ENCODE data around the gene SLC38A8.

SLC38A8 gene

DNA sequence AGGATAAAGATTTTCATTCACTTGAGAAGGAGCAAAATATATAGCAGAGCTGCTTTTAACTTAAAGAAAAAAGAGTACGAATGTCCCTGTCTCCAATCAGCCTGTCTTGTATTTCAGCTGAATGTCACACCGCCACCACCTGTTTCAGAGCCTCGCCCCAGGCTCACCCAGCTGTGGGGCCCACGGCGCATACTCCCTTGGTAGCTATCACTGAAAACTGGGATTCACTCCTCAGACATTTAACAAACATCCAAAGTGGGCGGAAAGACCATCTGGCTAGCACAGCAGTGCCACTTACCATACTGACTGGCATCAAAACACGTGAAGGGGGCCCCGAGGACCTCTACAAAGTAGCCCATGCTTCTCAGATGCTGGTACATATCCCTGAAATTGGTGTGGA is 25.4 kb upstream of the SLC38A8 start:
- no peak for DNase-seq

DNA sequence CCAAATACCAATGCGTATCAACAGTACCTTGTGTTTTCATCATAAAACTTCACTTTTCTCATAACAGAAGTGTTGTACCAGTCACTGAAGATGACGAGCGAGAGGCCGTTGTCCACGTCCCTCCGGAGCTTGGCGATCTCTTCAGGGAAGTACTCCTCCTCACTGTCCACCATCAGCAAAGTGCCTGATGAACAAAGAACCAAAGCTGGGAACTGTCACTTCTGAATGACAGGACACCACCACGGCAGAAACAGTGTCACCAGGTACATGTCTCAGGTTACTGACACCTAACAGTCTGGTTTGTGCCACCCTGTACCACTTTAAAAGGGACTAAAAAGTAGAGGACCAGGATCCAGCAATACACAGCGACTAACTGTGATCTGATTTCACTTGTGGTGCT is 25.0 kb upstream of the SLC38A8 start:
- DNase-seq, result no peak

DNA sequence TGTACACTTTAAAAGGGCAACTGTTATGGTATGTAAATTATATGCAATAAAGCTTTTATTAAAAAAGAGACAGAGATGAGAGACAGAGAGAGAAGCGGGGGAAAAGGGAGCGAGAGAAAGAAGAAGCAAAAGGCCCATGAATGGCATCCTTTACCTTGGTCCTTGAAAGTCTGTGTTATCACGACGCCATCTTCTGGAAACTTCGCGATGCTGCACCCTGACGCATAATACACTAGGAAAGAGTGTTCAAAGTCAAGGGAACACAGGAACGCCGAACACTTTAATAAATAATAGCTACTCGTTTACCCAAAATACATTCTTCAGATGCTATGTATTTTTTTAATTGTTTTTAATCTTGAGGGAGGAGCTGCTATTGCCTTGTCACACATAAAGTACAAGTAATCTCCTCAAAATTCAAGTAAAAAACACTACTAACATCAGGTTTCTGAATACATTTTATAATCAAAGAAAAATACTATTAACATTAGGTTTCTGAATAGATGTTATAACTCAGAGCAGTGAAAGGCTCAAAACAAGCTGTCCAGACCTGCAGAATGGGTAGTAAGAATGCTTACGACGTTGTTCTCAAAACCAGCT is 23.0 kb upstream of the SLC38A8 start:
- DNase-seq, result peak; percentile 42

DNA sequence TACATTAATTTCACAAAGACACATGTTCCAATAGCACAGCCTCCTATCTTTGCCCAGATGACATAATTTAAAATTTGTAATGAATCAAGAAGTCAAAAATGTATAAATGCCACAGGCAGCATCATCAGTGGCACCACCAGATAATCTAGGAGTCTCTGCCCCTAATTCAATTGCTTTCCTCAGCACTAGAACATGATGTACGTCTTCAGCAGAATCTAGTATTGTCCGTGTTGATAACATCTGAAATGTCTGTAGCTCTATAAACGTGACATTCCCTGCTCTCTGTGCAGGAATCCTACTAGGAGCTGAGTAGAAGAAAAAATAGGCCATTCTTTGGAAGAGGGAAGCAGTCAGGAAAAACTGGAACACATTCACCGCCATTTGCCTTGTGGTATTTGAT is 21.4 kb upstream of the SLC38A8 start:
- DNase-seq, result no peak

DNA sequence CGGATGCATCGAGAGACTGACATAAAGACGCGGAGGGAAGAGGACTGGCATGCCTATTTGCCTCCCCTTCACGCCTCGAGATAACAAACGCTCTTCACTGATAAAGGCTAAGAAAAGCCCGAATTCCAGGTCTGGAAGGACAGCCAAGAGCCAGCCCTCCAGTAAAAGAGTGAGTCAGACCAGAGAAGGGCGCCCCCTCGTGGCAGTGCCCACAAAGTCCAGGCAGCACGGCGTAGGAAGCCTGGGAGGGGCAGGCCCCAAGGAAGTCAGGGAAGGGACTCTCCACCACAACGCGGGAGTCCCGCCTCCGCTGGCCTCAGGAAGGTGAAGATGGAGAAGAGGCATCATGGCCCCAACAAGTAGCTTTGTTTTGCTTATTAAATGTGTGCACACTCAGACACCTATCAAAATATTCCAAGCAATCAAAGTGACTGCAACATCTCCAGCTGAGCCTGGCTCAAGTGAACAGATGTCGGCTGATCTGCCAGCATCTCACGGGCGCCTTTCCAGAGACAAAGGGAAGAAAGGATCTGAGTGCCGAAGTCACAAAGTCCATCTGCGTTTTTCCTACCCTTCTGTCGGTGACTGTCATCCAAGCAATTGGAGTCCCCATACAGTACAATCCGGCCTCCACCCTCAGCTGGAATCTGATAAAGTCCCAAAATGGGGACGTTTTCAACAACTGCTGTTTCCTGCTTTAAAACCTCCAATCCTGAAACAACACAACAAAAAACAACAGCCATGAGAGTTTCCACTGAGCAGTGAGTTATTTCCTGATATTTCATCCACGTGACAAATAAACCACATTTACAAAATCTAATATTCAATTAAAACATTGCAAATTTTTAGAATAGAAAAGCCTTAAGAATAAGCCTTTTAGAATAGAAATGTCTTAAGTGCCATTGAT is 20.4 kb upstream of the SLC38A8 start:
- peak; percentile 23 for DNase-seq

DNA sequence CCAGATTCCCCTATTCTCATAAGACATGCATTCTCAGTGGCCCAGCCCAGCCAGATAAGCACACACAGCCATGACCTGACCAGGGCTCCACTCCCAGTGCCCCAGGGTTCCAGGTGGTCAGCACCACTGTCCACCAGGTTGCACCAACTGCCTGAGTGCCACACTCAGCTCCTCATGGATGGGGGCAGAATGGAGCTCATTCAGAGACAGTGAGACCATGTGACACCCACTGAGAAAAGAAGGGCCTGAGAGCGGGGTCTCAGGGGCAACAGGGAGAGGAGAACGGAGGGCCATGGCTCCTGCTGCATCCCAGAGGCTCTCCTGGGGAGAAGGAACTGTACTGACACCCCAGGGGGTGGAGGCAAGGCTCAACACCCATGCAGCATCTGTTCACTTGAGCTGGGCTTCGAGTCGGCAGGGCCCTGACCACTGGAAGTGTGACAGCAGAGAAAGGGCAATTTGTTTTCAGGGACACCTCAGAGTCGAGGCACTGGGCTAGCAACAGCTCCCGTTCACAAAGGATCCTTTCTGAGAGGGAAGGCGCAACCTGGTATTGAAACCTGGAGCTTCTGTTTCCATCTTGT is 18.7 kb upstream of the SLC38A8 start:
- no peak for DNase-seq

DNA sequence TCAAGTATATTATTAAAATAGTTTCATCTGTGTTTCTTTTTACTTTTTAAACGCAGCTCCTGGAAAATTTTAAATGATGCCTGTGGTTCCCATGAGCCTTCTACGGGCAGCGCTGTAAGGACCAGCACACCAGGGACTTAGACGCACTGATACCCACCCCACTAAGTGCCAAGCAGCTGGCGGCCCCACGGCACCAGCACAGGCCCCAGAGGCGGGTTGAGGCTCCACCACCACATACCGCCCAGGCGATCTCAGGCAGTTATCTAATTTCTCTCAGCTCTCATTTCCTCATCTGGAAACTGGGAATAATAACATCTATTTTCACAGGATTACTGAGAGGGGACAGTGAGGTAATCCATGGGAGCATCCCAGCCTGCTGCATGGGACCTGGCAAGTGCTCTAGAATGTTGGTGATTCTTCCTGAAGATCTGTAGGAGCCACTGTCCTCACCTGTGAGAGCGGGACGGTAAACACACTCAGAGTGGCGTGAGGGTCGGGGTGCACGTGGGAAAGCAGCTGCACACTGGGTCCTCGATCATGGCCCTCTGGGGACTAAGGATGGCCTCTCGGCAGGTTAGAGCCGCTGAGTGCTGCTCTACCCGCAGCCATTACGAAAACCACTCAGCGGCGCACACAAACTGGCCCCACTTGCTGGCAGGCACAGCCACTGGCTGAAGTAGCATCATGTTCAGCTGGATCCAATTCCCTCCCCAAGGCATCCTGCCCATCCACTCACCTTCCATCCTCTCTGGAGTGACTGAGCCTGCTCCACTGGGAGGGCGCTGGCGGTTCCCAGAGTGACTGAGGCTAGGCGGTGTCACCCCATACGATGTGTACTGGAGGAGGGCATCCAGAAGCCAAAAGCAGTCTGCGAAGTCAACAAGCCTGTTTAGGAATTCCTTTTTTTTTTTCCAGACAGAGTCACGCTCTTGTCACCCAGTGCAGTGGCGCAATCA is 17.6 kb upstream of the SLC38A8 start:
- DNase-seq, result no peak

DNA sequence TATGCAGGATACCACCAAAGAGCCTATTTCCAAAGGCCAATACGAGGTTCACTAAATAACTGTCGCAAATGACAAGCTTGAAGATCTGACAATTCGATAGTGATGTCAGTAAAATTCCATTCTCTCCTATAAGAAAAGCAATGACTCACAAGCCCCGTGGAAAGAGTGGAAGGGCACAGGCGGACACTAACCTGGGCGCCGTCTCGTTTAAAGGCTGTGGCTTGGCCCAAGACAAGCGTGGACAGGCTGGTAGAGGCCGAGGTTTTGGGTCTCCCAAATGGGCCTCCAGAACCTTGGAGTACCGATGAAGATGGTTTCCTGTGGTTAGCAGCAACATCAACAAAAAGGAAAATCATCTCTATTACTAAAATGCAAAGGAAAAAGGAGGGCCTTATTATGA is 16.5 kb upstream of the SLC38A8 start:
- DNase-seq, result no peak

DNA sequence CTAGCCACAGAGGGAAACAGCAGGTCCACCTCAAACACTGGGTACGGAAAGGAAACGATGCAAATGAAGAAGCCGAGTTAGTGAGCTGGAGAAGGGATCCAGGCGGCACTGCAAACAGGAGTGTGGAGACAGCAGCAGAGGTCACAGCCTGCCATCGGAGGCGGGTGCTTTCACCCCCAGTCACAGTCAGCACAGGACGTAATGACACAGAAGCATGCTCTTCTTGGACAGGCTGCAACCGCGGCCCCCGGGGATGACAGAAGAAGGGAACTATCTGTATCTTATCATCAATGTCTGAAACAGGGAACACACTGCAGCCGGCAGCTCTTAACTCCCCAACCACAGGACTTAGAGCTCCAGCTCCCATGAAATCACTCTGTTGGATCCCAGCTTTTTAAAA is 16.1 kb upstream of the SLC38A8 start:
- DNase-seq, result no peak

DNA sequence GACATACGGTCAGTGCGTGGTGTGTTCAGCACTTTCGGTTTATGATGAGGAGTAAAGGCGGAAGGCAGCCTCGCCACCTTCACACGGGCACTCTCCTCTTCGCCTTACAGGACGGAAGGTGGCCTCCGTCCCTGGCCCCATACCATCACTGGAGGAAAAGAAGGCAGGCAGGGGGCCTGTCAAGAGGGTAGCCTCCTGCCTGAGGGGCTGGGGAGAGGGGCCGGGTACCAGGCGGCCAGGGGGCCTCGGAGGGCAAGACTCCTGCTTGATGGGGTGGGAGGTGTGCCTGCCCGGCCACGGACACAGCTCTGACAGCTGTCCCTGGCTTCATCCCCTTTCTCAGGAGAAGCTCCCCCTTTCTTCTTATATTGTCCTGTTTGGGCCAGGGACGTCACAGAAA is 15.6 kb upstream of the SLC38A8 start:
- DNase-seq, result no peak

DNA sequence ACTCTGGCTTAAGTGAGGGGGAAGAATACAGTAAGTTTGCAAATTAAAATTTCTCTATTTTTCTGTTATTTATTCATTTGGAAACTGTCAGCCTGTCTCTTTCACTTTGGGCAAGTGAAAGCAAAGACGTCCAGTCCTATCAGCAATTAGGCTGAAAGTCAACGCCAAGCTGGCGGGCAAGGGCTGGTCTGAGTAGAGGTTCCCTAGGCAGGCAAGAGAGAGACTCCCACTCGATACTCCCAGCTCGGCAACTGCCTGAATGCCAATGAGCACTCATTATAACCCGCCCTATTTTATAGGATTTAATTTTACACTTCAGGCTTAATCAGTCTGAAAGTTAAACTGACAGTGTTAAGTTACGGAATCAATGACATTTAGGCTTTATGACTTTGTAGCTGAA is 14.3 kb upstream of the SLC38A8 start:
- DNase-seq, result no peak

DNA sequence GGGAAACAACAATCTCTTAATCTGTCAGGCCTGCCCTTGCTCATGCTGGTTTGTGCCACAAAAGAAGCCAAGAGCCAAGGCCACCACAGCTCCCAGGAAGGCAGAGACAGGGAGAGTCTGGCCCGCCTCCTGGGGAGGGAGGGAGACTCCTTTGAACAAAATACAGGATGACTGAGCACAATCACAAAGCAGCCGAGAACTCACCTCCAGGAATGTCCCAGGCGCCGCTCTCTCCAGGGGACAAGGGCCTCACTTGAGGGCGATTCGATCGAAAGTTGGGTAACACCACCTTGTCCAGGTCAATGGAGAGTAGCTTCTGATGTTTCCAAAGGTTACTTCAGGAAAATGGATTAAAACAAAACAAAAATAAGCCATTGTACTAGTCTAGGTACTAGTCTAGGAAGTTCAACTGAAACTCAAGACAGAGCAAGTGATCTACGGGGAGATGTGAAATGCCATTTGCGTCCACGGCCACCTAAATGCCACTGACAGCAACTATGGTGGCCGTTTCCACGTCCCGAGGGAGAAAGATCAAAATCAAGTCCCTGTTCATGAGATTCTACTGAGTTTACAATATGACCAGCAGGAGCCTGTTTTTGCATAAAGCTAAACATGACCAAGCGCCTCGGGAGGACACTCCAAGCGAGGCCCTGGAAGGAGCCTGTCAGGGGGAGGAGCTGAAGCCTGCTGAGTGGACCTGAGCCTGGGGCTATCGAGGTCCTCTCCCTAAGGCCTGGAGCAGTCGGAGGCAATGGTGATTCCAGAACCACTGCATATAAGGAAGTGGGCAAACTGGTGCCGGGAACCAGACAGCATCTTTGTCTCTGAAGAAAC is 13.4 kb upstream of the SLC38A8 start:
- no peak for DNase-seq

DNA sequence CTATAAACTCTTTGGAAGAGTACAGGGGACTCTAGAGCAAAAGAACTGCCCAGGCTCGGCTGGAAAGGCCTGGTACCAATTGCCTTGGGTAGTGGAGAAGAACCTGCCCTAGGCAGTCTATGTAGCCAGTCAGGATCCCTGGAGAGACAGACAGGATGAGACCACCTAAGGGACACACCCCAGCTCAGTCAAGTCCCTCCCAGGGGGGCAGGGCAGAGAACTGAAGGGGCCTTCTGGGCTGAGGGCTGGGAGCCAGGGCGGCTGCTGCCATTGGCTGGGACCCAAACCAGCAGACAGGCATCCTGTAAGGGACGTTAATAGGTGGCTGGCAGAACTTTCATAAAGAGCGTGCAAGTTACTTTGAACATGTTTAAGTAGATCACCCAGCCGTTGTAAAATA is 12.8 kb upstream of the SLC38A8 start:
- DNase-seq, result no peak

DNA sequence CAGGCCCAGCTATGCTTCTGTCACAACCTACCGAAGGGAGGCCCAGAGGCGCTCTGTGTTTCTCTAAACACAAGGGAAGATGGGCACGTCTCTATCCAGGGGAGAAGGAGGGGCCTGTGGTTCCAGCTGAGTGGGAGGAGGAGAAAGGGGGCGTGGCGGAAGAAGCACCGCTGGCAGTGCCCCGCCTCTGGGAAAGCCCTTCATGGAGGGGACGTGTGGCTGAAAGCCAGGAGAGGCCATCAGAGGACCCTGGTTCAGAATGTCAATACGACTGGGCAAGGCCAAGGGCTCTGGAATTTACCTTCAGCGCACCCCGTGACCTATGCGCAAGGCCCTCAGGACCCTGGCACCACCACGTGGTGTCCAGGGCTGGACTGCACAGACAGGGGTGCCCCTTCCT is 12.3 kb upstream of the SLC38A8 start:
- no peak for DNase-seq

DNA sequence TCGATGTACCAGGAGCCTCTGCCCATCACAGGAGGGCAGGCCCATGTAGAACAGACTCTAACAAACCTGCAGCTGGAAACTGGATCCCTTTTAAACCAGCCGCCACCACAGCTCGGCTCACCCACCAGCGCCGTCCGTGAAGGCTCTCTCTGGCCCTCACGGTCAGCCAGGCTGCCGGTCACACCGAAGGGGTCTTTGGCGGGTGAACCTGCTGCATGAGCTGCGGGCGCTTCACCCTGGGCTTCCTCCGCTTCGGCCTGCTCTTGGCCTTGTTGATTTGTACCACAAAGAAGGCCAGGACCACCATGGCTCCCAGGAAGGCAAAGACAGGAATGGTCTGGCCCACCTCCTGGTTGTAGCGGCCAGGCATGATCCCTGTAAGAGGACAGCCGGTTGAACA is 11.7 kb upstream of the SLC38A8 start:
- no peak for DNase-seq

DNA sequence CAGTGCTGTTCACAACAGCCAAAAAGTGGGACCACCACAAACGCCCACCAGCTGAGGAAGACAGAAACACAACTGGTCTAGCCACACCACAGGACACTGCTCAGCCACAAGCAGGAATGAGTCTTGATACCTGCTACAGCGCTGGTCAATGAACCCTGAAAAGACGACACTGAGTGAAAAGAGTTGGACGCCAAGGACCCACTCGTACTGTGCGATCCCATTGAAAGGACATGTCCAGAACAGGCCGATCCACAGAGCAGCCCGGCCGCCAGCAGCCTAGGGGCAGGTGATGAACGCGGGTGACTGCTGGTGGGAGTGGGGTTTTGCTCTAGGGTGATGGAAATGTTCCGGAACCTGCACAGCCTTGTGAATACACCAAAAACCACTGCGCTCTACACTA is 10.6 kb upstream of the SLC38A8 start:
- no peak for DNase-seq

DNA sequence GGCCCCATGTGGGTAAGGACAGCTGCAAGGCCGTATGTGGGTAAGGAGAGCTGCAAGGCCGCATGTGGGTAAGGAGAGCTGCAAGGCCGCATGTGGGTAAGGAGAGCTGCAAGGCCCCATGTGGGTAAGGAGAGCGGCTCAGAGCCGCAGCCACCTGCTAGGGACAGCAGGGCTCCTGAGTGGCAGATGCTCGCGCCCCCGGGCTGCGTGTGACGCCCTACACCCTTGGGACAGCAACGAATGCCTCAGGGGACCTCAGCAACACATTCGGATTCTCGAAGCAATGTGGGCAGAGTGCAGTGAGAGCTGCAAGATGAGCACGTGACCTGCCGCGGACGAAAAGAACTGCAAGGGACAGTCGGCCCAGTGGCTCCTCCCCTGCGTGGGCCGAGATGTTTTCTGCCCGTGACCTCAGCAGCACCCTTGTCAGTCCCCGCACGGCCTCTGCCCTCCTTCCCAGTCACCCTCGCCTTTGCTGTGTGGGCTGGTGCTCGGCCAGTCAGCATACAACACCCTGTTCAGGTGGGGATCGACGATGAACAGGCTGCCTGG is 9.6 kb upstream of the SLC38A8 start:
- DNase-seq, result no peak

DNA sequence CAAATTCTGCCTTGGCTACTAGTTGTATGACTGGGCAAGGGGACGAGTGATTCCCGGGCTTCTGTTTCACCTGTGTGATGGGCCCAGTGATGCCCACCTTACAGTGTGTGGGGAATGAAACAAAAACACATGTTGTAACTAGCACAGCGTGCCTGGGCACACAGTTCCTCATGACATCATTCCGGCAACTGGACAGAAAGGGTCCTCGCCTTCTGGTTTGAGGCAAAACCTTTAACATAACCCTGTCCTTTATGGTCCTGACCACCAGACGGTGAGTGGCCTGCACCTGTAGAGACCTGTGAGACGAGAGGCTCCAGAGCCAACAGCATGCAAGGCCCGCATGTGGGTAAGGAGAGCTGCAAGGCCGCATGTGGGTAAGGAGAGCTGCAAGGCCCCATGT is 7.7 kb upstream of the SLC38A8 start:
- DNase-seq, result no peak

DNA sequence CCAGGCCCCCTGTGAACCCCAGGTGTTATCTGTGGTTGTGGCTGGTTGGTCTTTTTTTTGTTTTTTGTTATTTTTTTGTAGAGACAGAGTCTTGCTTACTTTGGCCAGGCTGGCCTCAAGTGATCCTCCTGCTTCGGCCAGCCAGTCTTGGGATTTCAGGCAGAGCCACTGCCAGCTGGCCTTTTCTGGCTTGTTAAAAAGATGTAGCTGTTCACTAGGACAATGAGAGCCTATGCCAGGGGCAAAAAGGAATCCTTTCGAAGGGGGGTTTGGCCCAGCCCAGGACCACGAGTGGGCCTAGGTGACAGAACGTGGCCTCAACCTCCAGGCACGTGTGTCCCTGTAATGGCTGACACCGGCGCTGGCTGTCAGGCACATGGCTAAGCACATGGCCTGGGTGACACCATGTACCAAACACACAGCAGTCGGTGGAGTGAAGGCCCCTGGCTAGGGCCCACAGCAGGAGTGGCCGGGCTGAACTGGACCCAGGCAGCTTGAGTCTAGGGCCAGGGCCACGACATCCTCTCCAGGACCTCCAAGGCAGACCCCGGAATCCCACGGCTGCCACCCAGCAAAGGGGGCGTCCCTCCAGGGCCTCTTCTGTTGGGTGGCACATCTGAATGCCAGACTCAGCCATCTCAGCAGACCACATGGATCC is 6.9 kb upstream of the SLC38A8 start:
- no peak for DNase-seq

DNA sequence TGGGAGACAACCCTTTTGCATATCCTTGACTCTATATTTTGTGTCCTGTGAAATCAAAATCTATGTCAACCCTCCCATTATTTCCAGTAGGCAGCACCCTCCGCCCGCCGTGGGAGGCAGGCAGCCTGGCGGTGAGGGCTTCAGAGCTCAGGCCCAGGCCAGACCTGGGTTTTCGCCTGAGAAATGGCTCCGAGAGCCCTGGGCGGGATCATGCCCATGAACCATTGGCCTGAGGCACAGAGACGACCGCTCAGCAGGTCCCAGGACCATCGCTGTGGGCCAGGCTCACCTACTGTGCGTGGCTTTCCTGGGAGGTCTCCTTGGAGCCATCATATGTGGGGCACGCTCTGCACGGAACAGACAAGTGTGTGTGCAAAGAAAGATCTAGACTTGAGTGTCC is 6.3 kb upstream of the SLC38A8 start:
- DNase-seq, result no peak

DNA sequence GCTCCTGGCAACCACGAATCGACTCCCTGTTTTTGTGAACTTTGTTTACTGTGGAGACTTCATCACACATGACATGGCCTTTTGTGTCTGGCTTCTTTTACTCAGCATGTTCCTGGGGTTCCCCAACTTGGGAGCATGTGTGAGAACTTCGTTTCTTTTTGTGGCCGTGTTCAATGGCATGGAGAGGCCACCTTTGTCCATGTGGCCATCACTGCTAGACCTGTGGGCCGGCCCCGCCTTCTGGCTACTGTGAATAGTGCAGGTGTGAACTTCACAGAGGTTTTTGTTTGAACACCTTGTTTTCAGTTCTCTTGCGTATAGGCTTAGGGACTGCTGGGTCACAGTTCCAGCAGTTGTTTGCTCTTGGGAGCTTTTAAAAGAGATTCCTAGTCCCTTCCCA is 5.7 kb upstream of the SLC38A8 start:
- no peak for DNase-seq
